Tibial nerve (tissue), 4 donors: Measurements from ENCODE around the gene KIF1A. TPM values are rescaled to one million over a fixed set of nuclear protein-coding genes. Genes with fewer than 3 reads are reported as not detected.

Source experiments
- DNase-seq, 2 donors: peaks; one replicate each; pipeline ENCODE4 v3.0.0-alpha.2; 2019; ENCODE audit warnings: low spot score in 2 of 2
- H3K27ac ChIP-seq, 4 donors: fragments of 200-600 bp; sonication (generic) in 3 of 4; one replicate each; pipeline ENCODE4 v1.5.1; 2017 to 2019; ENCODE audit warnings: mild to moderate bottlenecking in 1 of 4
- H3K27me3 ChIP-seq, 2 donors: fragments of 200-600 bp; sonication (generic) in 1 of 2; one replicate each; pipeline versions ENCODE4 v1.5.1 to v1.6.0; 2017 to 2019
- H3K36me3 ChIP-seq, 3 donors: fragments of 200-600 bp; sonication (generic); one replicate each; pipeline ENCODE4 v1.5.1; 2018 to 2019
- H3K4me1 ChIP-seq, 4 donors: fragments of 200-600 bp; sonication (generic) in 3 of 4; one replicate each; pipeline ENCODE4 v1.5.1; 2017 to 2019
- H3K4me3 ChIP-seq, 4 donors: fragments of 200-600 bp; sonication (generic) in 3 of 4; one replicate each; pipeline ENCODE4 v1.5.1; 2017 to 2019; ENCODE audit warnings: mild to moderate bottlenecking in 1 of 4, moderate library complexity in 1 of 4
- H3K9me3 ChIP-seq, 4 donors: fragments of 200-600 bp; sonication (generic) in 3 of 4; one replicate each; pipeline ENCODE4 v1.5.1; 2017 to 2019
- CTCF ChIP-seq, 5 experiments: fragments of 200-600 bp in 3 of 5; fragments of 450-650 bp in 2 of 5; sonication (generic) in 3 of 5; IDR thresholded peaks; one replicate each; pipeline ENCODE4 v1.5.1; 2016 to 2019; ENCODE audit warnings: antibody characterized with exemption in 5 of 5, mild to moderate bottlenecking in 3 of 5, moderate library complexity in 2 of 5
- EP300 ChIP-seq, 2 donors: sonication (generic); formaldehyde crosslinking; IDR thresholded peaks; one replicate each; pipeline ENCODE4 v1.6.1; 2017; ENCODE audit warnings: antibody characterized with exemption in 2 of 2, mild to moderate bottlenecking in 1 of 2
- POLR2A ChIP-seq, 2 donors: fragments of 450-650 bp; IDR thresholded peaks; one replicate each; pipeline ENCODE4 v1.6.1; 2017; ENCODE audit warnings: antibody characterized with exemption in 2 of 2, mild to moderate bottlenecking in 2 of 2, moderate library complexity in 2 of 2
- WGBS, 2 donors: methylation state at CpG; one replicate each; pipeline ENCODE4 v1.1.5; 2018; 5-methylcytosine and 5-hydroxymethylcytosine counted together
- total RNA-seq, 4 donors: library from RNA; depleted of rRNA; stranded (reverse); fragments of >200 nt; gene quantifications; one replicate each; pipeline ENCODE4 v1.1.0, GENCODE V29; 2016

KIF1A gene
- total RNA-seq, 4 donors from 2014 or later, result 31.9 to 82.2 (median 45.3) TPM

DNA sequence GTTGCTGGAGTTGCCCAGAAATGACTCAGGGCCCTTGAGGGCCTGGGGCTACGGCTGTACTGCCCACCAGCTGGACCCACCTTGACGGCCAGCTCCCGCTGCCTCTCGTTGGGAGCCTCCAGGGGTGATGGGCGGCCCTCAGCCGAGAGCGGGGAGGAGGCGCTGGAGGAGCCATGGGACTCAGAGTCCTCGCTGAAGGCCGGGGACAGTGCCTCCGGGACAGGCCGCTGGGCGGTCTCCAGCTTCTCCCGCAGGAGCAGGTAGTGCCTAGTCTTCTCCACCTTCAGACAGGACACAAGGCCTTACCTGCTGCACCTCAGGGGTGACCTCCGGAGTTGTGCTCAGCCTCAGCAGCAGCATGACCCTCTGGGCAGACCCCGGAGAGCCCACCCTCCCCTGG is 97.6 kb downstream of the KIF1A start:
- H3K36me3 ChIP-seq, result peaks cover 0 to 67% (median 0%) of the 10 kb centered on the region in 3 donors
- H3K27ac ChIP-seq, result no peak overlapping the region
- no peaks in the 10 kb centered on the region for H3K4me1 ChIP-seq
- no peak for DNase-seq
- H3K27me3 ChIP-seq, result no peaks in the 10 kb centered on the region
- TF ChIP-seq POLR2A (IDR thresholded peaks at IDR 0.05) (no peak), EP300 (IDR thresholded peaks at IDR 0.05) (no peak), CTCF (IDR thresholded peaks at IDR 0.05) (no peak)
- no peaks in the 10 kb centered on the region for H3K9me3 ChIP-seq
- H3K4me3 ChIP-seq, result no peak overlapping the region
- 70 to 96% methylated on average over 2 to 5 of the region's 16 CpGs for WGBS, 2 donors

DNA sequence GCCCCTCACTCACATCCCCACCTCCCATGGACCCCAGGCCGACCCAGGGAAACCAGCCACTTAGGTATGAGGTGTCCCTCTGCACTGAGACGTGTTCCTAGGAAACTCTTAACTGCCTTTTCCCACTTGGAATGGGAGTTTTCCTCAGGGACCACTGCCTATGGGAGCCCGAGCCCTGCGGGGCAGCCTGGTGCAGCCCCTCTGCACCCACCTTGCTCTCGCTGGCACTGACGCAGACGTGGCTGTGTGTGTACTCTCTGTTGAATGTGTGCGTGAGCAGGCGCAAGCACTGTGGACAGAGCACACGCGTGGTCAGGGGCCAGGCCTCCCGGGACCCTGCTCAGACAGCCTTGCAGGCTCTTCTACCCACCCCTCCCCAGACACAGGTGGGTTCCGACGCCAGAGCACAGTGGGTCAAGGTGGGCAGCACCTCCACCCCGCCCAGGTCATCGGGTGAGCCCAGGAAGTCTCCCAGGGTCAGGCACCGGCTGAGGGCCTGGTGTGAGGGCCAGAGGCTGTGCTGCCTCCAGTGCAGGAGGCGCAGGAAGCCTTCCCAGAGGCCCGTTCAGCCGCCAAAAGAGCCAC is 98.3 kb downstream of the KIF1A start:
- WGBS, 2 donors, result 83 to 90% methylated on average over 15 to 20 of the region's 20 CpGs
- Histone ChIP-seq H3K36me3 (peaks cover 0 to 66% (median 0%) of the 10 kb centered on the region in 3 donors), H3K4me1 (no peaks in the 10 kb centered on the region), H3K27me3 (no peaks in the 10 kb centered on the region), H3K9me3 (no peaks in the 10 kb centered on the region), H3K4me3 (no peak overlapping the region), H3K27ac (no peak overlapping the region)
- no peak for DNase-seq
- no peak for TF ChIP-seq CTCF (IDR thresholded peaks at IDR 0.05)
- no peak for TF ChIP-seq POLR2A (IDR thresholded peaks at IDR 0.05)
- no peak for TF ChIP-seq EP300 (IDR thresholded peaks at IDR 0.05)

GRCh38 chr2:240720686-240721595 is 99.1 kb downstream of the KIF1A start:
- 83 to 85% methylated on average over 15 to 17 of the region's 25 CpGs for WGBS, 2 donors
- Histone ChIP-seq H3K27ac (no peak overlapping the region), H3K9me3 (no peaks in the 10 kb centered on the region), H3K4me3 (no peak overlapping the region), H3K27me3 (no peaks in the 10 kb centered on the region), H3K4me1 (no peaks in the 10 kb centered on the region), H3K36me3 (peaks cover 0 to 66% (median 0%) of the 10 kb centered on the region in 3 donors)
- no peak for TF ChIP-seq EP300 (IDR thresholded peaks at IDR 0.05)
- TF ChIP-seq POLR2A (IDR thresholded peaks at IDR 0.05), result no peak
- TF ChIP-seq CTCF (IDR thresholded peaks at IDR 0.05), result no peak
- no peak for DNase-seq

DNA sequence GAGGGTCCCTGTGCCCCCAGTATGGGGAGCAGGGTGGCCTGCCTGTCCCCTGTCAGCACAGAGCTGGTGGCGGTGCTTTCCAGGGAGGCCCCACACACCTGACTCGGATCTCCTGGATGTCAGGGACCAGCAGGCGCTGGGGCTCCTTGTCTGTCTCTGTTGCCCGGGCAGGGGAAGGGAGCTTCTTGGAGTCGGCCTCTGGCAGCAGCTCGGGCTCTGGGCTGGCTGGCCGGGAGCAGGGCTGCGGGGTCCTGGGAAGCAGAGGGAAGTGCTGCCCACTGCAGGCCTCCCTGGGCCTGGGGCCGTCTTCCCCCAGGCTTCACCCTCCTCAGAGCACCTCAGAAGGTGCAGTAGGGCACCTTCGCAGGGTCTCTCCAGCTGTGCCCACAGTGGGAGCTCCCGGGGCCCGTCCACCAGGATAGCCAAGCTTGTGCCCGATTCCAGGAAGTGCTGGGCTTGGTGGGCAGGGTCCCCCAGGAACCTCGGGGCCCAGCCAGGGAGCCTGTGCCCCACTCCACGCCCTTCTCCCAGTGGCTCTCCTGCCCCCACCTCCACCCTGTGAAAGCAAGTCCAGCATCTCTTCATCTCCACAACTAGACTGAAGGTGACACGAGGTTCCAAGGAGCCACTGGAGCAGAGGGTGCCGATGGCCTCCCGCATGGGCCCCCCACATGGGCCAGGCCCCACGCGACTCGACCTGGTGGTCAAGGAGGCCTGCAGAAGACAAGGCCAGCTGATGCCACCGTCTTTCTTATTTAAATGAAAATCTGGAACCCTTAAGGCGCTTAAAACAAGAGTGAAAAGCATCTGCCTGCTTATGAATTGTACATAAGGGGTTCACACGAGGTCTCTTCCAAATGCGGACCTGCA is 100.1 kb downstream of the KIF1A start:
- no peak overlapping the region for H3K27ac ChIP-seq
- no peak for TF ChIP-seq CTCF (IDR thresholded peaks at IDR 0.05)
- no peak for TF ChIP-seq POLR2A (IDR thresholded peaks at IDR 0.05)
- TF ChIP-seq EP300 (IDR thresholded peaks at IDR 0.05), result no peak
- H3K9me3 ChIP-seq, result no peaks in the 10 kb centered on the region
- no peaks in the 10 kb centered on the region for H3K27me3 ChIP-seq
- 87% methylated on average over 17 to 22 of the region's 25 CpGs for WGBS, 2 donors
- no peak overlapping the region for H3K4me3 ChIP-seq
- no peak for DNase-seq
- no peaks in the 10 kb centered on the region for H3K4me1 ChIP-seq
- peaks cover 0 to 57% (median 0%) of the 10 kb centered on the region in 3 donors for H3K36me3 ChIP-seq
